NB4 (cell line): ENCODE measurements around the gene HTR1D.
"Not testable (repeated sequence)": the region's sequence is repeated elsewhere in the genome, so short reads cannot be mapped to it uniquely, and the experiment has no call there.

ENCODE experiments used
- MYC ChIP-seq: IDR thresholded peaks from 2 replicates; pipeline ENCODE4 v1.6.1; 2011; ENCODE audit warnings: low read depth, low read length
- POLR2A ChIP-seq: IDR thresholded peaks from 2 replicates; pipeline ENCODE4 v1.6.1; 2011; ENCODE audit warnings: mild to moderate bottlenecking; ENCODE audit not compliant: insufficient read length; ENCODE audit errors: extremely low read depth
- TF ChIP-seq, protein P1 (sequence below): IDR thresholded peaks from one replicate; pipeline ENCODE4 v1.5.1; 2012; ENCODE audit warnings: low read depth, low read length
- TF ChIP-seq, protein P2 (sequence below): IDR thresholded peaks from 2 replicates; pipeline ENCODE4 v1.6.1; 2011; ENCODE audit warnings: low read depth, low read length

DNA sequence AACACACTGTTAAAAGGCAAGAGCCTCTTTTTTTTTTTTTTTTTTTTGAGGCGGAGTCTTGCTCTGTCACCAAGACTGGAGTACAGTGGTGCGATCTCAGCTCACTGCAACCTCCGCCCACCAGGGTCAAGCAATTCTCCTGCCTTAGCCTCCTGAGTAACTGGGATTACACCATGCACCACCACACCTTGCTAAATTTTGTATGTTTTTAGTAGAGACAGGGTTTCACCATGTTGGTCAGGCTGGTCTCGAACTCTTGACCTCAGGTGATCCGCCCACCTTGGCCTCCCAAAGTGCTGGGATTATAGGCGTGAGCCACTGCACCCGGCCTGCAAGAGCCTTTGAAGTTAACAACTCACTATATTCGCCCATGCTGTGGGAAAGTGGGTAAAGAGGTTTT, 9.6 kb downstream of the HTR1D start:
- TF ChIP-seq, protein P1, sequence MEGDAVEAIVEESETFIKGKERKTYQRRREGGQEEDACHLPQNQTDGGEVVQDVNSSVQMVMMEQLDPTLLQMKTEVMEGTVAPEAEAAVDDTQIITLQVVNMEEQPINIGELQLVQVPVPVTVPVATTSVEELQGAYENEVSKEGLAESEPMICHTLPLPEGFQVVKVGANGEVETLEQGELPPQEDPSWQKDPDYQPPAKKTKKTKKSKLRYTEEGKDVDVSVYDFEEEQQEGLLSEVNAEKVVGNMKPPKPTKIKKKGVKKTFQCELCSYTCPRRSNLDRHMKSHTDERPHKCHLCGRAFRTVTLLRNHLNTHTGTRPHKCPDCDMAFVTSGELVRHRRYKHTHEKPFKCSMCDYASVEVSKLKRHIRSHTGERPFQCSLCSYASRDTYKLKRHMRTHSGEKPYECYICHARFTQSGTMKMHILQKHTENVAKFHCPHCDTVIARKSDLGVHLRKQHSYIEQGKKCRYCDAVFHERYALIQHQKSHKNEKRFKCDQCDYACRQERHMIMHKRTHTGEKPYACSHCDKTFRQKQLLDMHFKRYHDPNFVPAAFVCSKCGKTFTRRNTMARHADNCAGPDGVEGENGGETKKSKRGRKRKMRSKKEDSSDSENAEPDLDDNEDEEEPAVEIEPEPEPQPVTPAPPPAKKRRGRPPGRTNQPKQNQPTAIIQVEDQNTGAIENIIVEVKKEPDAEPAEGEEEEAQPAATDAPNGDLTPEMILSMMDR = not testable (repeated sequence)
- not testable (repeated sequence) for TF ChIP-seq POLR2A, MYC
- TF ChIP-seq, protein P2, sequence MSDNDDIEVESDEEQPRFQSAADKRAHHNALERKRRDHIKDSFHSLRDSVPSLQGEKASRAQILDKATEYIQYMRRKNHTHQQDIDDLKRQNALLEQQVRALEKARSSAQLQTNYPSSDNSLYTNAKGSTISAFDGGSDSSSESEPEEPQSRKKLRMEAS = not testable (repeated sequence)
